HEK293 (cell line): ENCODE data around the gene ZNF438.

Experiments
- CTCF ChIA-PET: fragments of 350-600 bp; formaldehyde crosslinking; extraction: SDS; loops from one replicate; lab custom pipeline; 2021; ENCODE audit warnings: antibody characterized with exemption; lab: Yijun Ruan, JAX
- POLR2A ChIA-PET: fragments of 300-600 bp; formaldehyde crosslinking; extraction: SDS; loops from one replicate; lab custom pipeline; 2020; ENCODE audit warnings: antibody characterized with exemption, inconsistent platforms; lab: Yijun Ruan, JAX
- H3K27ac ChIP-seq: fragments of 200-500 bp; sonication (Bioruptor generic); 2 replicates; pipeline ENCODE4 v1.5.1; 2014; ENCODE audit warnings: low read depth, low read length, control low read depth, inconsistent platforms; ENCODE audit errors: extremely low read depth
- H3K36me3 ChIP-seq, 2 experiments: fragments of 200-500 bp in 1 of 2; sonication (Bioruptor generic) in 1 of 2; 1 replicate in 1 of 2; 2 replicates in 1 of 2; pipeline ENCODE4 v1.5.1; 2014 to 2017; ENCODE audit warnings: inconsistent platforms in 2 of 2, low read length in 2 of 2; ENCODE audit not compliant: control insufficient read depth in 2 of 2, insufficient read depth in 1 of 2
- H3K4me1 ChIP-seq: fragments of 200-500 bp; sonication (Bioruptor generic); 2 replicates; pipeline ENCODE4 v1.5.1; 2014; ENCODE audit warnings: mild to moderate bottlenecking, low read length, inconsistent platforms; ENCODE audit not compliant: control insufficient read depth, insufficient read depth
- H3K4me3 ChIP-seq: 2 replicates; pipeline ENCODE4 v1.5.1; 2011; ENCODE audit warnings: low read depth, mild to moderate bottlenecking, control low read depth, low read length, moderate library complexity
- H3K9me3 ChIP-seq: fragments of 200-500 bp; sonication (Bioruptor generic); 2 replicates; pipeline ENCODE4 v1.5.1; 2014; ENCODE audit warnings: low read depth, low read length, inconsistent platforms; ENCODE audit not compliant: control insufficient read depth, insufficient read depth
- EGR2 ChIP-seq: fragments of 450-650 bp; formaldehyde crosslinking; IDR thresholded peaks from 2 replicates; pipeline ENCODE4 v1.5.1; 2016; ENCODE audit warnings: low read depth, missing biosample characterization, missing genetic modification characterization
- SCRT1 ChIP-seq: fragments of 450-650 bp; formaldehyde crosslinking; IDR thresholded peaks from 2 replicates; pipeline ENCODE4 v1.5.1; 2016; ENCODE audit warnings: missing biosample characterization, missing genetic modification characterization, borderline replicate concordance
- ZEB2 ChIP-seq: fragments of 450-650 bp; formaldehyde crosslinking; IDR thresholded peaks from 2 replicates; pipeline ENCODE4 v1.5.1; 2016; ENCODE audit warnings: missing biosample characterization, missing genetic modification characterization
- ZFP37 ChIP-seq: fragments of 450-650 bp; formaldehyde crosslinking; IDR thresholded peaks from 2 replicates; pipeline ENCODE4 v1.5.1; 2016; ENCODE audit warnings: missing biosample characterization, missing genetic modification characterization
- ZFP41 ChIP-seq: fragments of 450-650 bp; formaldehyde crosslinking; IDR thresholded peaks from 2 replicates; pipeline ENCODE4 v1.5.1; 2016; ENCODE audit warnings: missing biosample characterization, missing genetic modification characterization, borderline replicate concordance
- ZNF114 ChIP-seq: fragments of 450-650 bp; formaldehyde crosslinking; IDR thresholded peaks from 2 replicates; pipeline ENCODE4 v1.5.0; 2017; ENCODE audit warnings: missing biosample characterization, missing genetic modification characterization
- ZNF121 ChIP-seq: fragments of 450-650 bp; formaldehyde crosslinking; IDR thresholded peaks from 2 replicates; pipeline ENCODE4 v1.5.1; 2016; ENCODE audit warnings: missing biosample characterization, missing genetic modification characterization
- ZNF223 ChIP-seq: fragments of 450-650 bp; formaldehyde crosslinking; IDR thresholded peaks from 2 replicates; pipeline ENCODE4 v1.5.1; 2016; ENCODE audit warnings: missing biosample characterization, missing genetic modification characterization
- ZNF292 ChIP-seq: fragments of 450-650 bp; formaldehyde crosslinking; IDR thresholded peaks from 2 replicates; pipeline ENCODE4 v1.5.1; 2016; ENCODE audit warnings: low read depth, missing biosample characterization, missing genetic modification characterization, borderline replicate concordance
- ZNF48 ChIP-seq: fragments of 450-650 bp; formaldehyde crosslinking; IDR thresholded peaks from 2 replicates; pipeline ENCODE4 v1.5.1; 2016; ENCODE audit warnings: missing biosample characterization, missing genetic modification characterization
- ZNF510 ChIP-seq: fragments of 450-650 bp; formaldehyde crosslinking; IDR thresholded peaks from 2 replicates; pipeline ENCODE4 v1.5.1; 2018; ENCODE audit warnings: mild to moderate bottlenecking, missing genetic modification characterization, missing biosample characterization; ENCODE audit not compliant: insufficient replicate concordance
- ZNF514 ChIP-seq: fragments of 450-650 bp; formaldehyde crosslinking; IDR thresholded peaks from 2 replicates; pipeline ENCODE4 v1.5.1; 2016; ENCODE audit warnings: missing biosample characterization, missing genetic modification characterization
- ZNF843 ChIP-seq: fragments of 450-650 bp; formaldehyde crosslinking; IDR thresholded peaks from 2 replicates; pipeline ENCODE4 v1.5.1; 2016; ENCODE audit warnings: missing biosample characterization, missing genetic modification characterization
- TF ChIP-seq, protein P1 (sequence below): fragments of 450-650 bp; formaldehyde crosslinking; IDR thresholded peaks from 2 replicates; pipeline ENCODE4 v1.5.1; 2017; ENCODE audit warnings: missing biosample characterization, missing genetic modification characterization
- TF ChIP-seq, protein P2 (sequence below): fragments of 450-650 bp; formaldehyde crosslinking; IDR thresholded peaks from 2 replicates; pipeline ENCODE4 v1.5.1; 2016; ENCODE audit warnings: missing biosample characterization, missing genetic modification characterization, low read depth
- TF ChIP-seq, protein P3 (sequence below): fragments of 450-650 bp; formaldehyde crosslinking; IDR thresholded peaks from 2 replicates; pipeline ENCODE4 v1.5.1; 2017; ENCODE audit warnings: missing biosample characterization, missing genetic modification characterization
- TF ChIP-seq, protein P4 (sequence below): fragments of 450-650 bp; formaldehyde crosslinking; IDR thresholded peaks from 2 replicates; pipeline ENCODE4 v1.5.1; 2016; ENCODE audit warnings: missing biosample characterization, missing genetic modification characterization
- TF ChIP-seq, protein P5 (sequence below): fragments of 450-650 bp; formaldehyde crosslinking; IDR thresholded peaks from 2 replicates; pipeline ENCODE4 v1.5.1; 2016; ENCODE audit warnings: missing biosample characterization, missing genetic modification characterization
- TF ChIP-seq, protein P6 (sequence below): fragments of 450-650 bp; formaldehyde crosslinking; IDR thresholded peaks from 2 replicates; pipeline ENCODE4 v1.5.1; 2017; ENCODE audit warnings: missing biosample characterization, missing genetic modification characterization
- TF ChIP-seq, protein P7 (sequence below): fragments of 450-650 bp; formaldehyde crosslinking; IDR thresholded peaks from 2 replicates; pipeline ENCODE4 v1.5.1; 2016; ENCODE audit warnings: missing biosample characterization, missing genetic modification characterization

ZNF438 gene

DNA sequence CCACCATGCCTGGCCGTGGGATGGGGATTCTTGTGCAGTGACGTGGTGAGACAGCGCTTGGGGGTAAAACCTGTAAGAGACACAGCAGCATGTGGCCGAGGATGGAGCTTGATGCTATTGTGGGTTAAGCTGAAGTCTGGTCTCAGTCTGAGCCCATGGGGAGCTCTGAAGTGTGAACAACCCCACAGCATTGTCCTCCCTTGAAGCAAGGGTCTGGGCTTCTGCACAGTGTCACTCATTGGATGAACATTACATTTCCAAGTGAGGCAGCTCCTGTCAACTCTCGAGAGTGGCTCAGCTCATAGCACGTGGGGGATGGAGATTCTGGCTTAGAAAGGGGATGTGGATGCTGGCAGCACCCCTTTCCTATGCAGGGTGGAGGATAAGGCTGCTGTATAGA, 32.2 kb upstream of the ZNF438 start:
- Histone ChIP-seq H3K9me3 (no peaks in the 10 kb centered on the region), H3K36me3 (no peaks in the 10 kb centered on the region), H3K4me1 (no peaks in the 10 kb centered on the region), H3K27ac (no peak overlapping the region), H3K4me3 (no peak overlapping the region)
- ChIA-PET POLR2A (interaction anchor here (1.0 kb wide), 1 partner anchor 461 kb away, joined by 3 read pairs; no protein-coding TSS in a partner anchor), CTCF (no interaction called here)
- TF ChIP-seq ZNF223 (tag by site-specific recombination) (no peak), ZNF114 (tag by site-specific recombination) (no peak), EGR2 (no peak), ZNF514 (tag by site-specific recombination) (no peak), ZNF48 (tag by site-specific recombination) (no peak), ZFP37 (tag by site-specific recombination) (no peak), ZNF510 (tag by site-specific recombination) (no peak), ZEB2 (no peak), ZFP41 (tag by site-specific recombination) (no peak), ZNF843 (tag by site-specific recombination) (no peak), ZNF292 (no peak), ZNF121 (no peak), SCRT1 (tag by site-specific recombination) (no peak)
- TF ChIP-seq, protein P1, sequence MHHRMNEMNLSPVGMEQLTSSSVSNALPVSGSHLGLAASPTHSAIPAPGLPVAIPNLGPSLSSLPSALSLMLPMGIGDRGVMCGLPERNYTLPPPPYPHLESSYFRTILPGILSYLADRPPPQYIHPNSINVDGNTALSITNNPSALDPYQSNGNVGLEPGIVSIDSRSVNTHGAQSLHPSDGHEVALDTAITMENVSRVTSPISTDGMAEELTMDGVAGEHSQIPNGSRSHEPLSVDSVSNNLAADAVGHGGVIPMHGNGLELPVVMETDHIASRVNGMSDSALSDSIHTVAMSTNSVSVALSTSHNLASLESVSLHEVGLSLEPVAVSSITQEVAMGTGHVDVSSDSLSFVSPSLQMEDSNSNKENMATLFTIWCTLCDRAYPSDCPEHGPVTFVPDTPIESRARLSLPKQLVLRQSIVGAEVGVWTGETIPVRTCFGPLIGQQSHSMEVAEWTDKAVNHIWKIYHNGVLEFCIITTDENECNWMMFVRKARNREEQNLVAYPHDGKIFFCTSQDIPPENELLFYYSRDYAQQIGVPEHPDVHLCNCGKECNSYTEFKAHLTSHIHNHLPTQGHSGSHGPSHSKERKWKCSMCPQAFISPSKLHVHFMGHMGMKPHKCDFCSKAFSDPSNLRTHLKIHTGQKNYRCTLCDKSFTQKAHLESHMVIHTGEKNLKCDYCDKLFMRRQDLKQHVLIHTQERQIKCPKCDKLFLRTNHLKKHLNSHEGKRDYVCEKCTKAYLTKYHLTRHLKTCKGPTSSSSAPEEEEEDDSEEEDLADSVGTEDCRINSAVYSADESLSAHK (tag by site-specific recombination): no peak
- TF ChIP-seq, protein P2, sequence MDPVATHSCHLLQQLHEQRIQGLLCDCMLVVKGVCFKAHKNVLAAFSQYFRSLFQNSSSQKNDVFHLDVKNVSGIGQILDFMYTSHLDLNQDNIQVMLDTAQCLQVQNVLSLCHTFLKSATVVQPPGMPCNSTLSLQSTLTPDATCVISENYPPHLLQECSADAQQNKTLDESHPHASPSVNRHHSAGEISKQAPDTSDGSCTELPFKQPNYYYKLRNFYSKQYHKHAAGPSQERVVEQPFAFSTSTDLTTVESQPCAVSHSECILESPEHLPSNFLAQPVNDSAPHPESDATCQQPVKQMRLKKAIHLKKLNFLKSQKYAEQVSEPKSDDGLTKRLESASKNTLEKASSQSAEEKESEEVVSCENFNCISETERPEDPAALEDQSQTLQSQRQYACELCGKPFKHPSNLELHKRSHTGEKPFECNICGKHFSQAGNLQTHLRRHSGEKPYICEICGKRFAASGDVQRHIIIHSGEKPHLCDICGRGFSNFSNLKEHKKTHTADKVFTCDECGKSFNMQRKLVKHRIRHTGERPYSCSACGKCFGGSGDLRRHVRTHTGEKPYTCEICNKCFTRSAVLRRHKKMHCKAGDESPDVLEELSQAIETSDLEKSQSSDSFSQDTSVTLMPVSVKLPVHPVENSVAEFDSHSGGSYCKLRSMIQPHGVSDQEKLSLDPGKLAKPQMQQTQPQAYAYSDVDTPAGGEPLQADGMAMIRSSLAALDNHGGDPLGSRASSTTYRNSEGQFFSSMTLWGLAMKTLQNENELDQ: no peak
- TF ChIP-seq, protein P3, sequence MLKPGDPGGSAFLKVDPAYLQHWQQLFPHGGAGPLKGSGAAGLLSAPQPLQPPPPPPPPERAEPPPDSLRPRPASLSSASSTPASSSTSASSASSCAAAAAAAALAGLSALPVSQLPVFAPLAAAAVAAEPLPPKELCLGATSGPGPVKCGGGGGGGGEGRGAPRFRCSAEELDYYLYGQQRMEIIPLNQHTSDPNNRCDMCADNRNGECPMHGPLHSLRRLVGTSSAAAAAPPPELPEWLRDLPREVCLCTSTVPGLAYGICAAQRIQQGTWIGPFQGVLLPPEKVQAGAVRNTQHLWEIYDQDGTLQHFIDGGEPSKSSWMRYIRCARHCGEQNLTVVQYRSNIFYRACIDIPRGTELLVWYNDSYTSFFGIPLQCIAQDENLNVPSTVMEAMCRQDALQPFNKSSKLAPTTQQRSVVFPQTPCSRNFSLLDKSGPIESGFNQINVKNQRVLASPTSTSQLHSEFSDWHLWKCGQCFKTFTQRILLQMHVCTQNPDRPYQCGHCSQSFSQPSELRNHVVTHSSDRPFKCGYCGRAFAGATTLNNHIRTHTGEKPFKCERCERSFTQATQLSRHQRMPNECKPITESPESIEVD (tag by site-specific recombination): no peak
- TF ChIP-seq, protein P4, sequence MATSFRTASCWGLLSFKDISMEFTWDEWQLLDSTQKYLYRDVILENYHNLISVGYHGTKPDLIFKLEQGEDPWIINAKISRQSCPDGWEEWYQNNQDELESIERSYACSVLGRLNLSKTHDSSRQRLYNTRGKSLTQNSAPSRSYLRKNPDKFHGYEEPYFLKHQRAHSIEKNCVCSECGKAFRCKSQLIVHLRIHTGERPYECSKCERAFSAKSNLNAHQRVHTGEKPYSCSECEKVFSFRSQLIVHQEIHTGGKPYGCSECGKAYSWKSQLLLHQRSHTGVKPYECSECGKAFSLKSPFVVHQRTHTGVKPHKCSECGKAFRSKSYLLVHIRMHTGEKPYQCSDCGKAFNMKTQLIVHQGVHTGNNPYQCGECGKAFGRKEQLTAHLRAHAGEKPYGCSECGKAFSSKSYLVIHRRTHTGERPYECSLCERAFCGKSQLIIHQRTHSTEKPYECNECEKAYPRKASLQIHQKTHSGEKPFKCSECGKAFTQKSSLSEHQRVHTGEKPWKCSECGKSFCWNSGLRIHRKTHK (tag by site-specific recombination): no peak
- TF ChIP-seq, protein P5, sequence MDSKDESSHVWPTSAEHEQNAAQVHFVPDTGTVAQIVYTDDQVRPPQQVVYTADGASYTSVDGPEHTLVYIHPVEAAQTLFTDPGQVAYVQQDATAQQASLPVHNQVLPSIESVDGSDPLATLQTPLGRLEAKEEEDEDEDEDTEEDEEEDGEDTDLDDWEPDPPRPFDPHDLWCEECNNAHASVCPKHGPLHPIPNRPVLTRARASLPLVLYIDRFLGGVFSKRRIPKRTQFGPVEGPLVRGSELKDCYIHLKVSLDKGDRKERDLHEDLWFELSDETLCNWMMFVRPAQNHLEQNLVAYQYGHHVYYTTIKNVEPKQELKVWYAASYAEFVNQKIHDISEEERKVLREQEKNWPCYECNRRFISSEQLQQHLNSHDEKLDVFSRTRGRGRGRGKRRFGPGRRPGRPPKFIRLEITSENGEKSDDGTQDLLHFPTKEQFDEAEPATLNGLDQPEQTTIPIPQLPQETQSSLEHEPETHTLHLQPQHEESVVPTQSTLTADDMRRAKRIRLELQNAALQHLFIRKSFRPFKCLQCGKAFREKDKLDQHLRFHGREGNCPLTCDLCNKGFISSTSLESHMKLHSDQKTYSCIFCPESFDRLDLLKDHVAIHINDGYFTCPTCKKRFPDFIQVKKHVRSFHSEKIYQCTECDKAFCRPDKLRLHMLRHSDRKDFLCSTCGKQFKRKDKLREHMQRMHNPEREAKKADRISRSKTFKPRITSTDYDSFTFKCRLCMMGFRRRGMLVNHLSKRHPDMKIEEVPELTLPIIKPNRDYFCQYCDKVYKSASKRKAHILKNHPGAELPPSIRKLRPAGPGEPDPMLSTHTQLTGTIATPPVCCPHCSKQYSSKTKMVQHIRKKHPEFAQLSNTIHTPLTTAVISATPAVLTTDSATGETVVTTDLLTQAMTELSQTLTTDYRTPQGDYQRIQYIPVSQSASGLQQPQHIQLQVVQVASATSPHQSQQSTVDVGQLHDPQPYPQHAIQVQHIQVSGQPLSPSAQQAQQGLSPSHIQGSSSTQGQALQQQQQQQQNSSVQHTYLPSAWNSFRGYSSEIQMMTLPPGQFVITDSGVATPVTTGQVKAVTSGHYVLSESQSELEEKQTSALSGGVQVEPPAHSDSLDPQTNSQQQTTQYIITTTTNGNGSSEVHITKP (tag by site-specific recombination): no peak
- TF ChIP-seq, protein P6, sequence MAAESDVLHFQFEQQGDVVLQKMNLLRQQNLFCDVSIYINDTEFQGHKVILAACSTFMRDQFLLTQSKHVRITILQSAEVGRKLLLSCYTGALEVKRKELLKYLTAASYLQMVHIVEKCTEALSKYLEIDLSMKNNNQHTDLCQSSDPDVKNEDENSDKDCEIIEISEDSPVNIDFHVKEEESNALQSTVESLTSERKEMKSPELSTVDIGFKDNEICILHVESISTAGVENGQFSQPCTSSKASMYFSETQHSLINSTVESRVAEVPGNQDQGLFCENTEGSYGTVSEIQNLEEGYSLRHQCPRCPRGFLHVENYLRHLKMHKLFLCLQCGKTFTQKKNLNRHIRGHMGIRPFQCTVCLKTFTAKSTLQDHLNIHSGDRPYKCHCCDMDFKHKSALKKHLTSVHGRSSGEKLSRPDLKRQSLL: no peak
- TF ChIP-seq, protein P7, sequence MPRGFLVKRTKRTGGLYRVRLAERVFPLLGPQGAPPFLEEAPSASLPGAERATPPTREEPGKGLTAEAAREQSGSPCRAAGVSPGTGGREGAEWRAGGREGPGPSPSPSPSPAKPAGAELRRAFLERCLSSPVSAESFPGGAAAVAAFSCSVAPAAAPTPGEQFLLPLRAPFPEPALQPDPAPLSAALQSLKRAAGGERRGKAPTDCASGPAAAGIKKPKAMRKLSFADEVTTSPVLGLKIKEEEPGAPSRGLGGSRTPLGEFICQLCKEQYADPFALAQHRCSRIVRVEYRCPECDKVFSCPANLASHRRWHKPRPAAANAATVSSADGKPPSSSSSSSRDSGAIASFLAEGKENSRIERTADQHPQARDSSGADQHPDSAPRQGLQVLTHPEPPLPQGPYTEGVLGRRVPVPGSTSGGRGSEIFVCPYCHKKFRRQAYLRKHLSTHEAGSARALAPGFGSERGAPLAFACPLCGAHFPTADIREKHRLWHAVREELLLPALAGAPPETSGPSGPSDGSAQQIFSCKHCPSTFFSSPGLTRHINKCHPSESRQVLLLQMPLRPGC (tag by site-specific recombination): no peak
